Mucosa of descending colon (tissue), 3 donors: ENCODE data around the gene LYPD6B. TPM values are rescaled to one million over a fixed set of nuclear protein-coding genes. Genes with fewer than 3 reads are reported as not detected.

Experiments used
- ATAC-seq: fragments of 200-7000 bp; cut with Tn5 transposase; one replicate; pipeline ENCODE4 v1.9.1; 2020; ENCODE audit warnings: mild to moderate bottlenecking, moderate library complexity
- DNase-seq, 3 donors: peaks; one replicate each; pipeline ENCODE4 v3.0.0-alpha.2; 2020
- H3K36me3 ChIP-seq: fragments of 200-600 bp; one replicate; pipeline ENCODE4 v1.8.0; 2021; ENCODE audit warnings: low read depth, mild to moderate bottlenecking
- H3K4me1 ChIP-seq: fragments of 200-600 bp; one replicate; pipeline ENCODE4 v1.8.0; 2021; ENCODE audit warnings: low read depth, mild to moderate bottlenecking
- H3K4me3 ChIP-seq: fragments of 200-600 bp; one replicate; pipeline ENCODE4 v1.8.0; 2021; ENCODE audit warnings: mild to moderate bottlenecking
- H3K9me3 ChIP-seq: fragments of 200-600 bp; one replicate; pipeline ENCODE4 v1.8.0; 2021; ENCODE audit warnings: mild to moderate bottlenecking
- intact Hi-C, 2 donors: fragments of 100-400 bp; cut with DNase I in 1 of 2; cut with micrococcal nuclease in 1 of 2; formaldehyde crosslinking; loops; one replicate each; pipeline versions ENCODE4 v1.11.0 to v1.11.1; 2022; cut with DNase I, micrococcal nuclease
- total RNA-seq, 3 donors: library from RNA; stranded (reverse); fragmentation: NEBNext Ultra II Directional in 2 of 3; extraction: Animal tissue kit (Norgen Biotek cat#: 25700) in 2 of 3; gene quantifications; one replicate each; pipeline versions ENCODE4 v1.2.1 to v1.2.4, GENCODE V29; 2021 to 2023
- TF ChIP-seq, protein P1 (sequence below): fragments of 200-600 bp; IDR thresholded peaks from one replicate; pipeline ENCODE4 v1.8.0; 2022; ENCODE audit warnings: antibody characterized with exemption, mild to moderate bottlenecking
- donor health status: DM: no; HTN: no; CAD: no; lungs with moderate emphysema.
- donor health status: DM: no; HTN: no; CAD: no.
- donor health status: DM: no; HTN: yes; CAD: no.

The LYPD6B gene
- total RNA-seq, 3 donors from 2014 or later: 0.28 to 1.7 (median 1.1) TPM

DNA sequence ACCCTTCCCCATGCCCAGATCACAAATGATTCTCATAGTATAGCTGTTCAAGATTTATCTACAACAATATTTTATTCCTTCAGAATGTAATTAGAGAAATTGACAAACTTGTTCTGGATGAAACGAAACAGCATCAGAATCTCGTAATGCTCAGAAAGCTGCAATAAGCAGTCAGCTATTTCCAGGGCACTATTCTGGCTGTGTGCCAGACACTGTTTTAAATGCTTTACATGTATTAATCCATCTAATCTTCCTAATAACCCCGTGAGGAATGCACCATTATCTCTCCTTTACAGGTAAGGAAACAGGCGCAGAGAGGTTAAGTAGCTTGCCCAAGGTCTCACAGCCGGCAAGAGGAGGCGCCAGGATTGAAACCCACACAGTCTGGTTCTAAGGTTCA lies 10.1 kb upstream of the LYPD6B start:
- Histone ChIP-seq H3K4me1 (no peaks in the 10 kb centered on the region), H3K9me3 (no peaks in the 10 kb centered on the region), H3K36me3 (no peaks in the 10 kb centered on the region), H3K4me3 (no peak overlapping the region)
- ATAC-seq (no peak), DNase-seq (no peak)
- intact Hi-C loops: no loop called here
- TF ChIP-seq, protein P1, sequence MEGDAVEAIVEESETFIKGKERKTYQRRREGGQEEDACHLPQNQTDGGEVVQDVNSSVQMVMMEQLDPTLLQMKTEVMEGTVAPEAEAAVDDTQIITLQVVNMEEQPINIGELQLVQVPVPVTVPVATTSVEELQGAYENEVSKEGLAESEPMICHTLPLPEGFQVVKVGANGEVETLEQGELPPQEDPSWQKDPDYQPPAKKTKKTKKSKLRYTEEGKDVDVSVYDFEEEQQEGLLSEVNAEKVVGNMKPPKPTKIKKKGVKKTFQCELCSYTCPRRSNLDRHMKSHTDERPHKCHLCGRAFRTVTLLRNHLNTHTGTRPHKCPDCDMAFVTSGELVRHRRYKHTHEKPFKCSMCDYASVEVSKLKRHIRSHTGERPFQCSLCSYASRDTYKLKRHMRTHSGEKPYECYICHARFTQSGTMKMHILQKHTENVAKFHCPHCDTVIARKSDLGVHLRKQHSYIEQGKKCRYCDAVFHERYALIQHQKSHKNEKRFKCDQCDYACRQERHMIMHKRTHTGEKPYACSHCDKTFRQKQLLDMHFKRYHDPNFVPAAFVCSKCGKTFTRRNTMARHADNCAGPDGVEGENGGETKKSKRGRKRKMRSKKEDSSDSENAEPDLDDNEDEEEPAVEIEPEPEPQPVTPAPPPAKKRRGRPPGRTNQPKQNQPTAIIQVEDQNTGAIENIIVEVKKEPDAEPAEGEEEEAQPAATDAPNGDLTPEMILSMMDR: no peak

DNA sequence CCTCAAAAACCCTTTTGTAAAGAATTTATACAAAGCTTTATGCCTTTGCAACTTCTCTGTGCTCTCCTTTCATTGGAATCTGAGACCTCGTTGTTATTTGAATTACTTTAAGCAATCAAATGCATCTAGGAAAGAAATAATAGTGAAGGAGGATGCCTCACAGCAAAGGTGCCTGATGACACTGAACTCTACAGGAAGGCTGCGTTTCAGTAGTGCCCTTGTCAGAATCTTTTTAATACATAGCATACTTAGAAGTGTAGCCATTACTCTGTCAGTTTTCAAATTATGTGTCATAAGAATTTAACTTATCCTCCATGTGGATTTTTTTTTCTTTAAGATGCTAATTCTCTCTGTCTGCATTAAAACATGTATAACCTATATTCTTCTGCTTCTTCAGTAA lies 9.6 kb upstream of the LYPD6B start:
- Histone ChIP-seq H3K4me1 (no peaks in the 10 kb centered on the region), H3K36me3 (no peaks in the 10 kb centered on the region), H3K4me3 (no peak overlapping the region), H3K9me3 (no peaks in the 10 kb centered on the region)
- ATAC-seq: no peak
- no peak for DNase-seq
- TF ChIP-seq, protein P1: no peak
- intact Hi-C loops: no loop called here

DNA sequence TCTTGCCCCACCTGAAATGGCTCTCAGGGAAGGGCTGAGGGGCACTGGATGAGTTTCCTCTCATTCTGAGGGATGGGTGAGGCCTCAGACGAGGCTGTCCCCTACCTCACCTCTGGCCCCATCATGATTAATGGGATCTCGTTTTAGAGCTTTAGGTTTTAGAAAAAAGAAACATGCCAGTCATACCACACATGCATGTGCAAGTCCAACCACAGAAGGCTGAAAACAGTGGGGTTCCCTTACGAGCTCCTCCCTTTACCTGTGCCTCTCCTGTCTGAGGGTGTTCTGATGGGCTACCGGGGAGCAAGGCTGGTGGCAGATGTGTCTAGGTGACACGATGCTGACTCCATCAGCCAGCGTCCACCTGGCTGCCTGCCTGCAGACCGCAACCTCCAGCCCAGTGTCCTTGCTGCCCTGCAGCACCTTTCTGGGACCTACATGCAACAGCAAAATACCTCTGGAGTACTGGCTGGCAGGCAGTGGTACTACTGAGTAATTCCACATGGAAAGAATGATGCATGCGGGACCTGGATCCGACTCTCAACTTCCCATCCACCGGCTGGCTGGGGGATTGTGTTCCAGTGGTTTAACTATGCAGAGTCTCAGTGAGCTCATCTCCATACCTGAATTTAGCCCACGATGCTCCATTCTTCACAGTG lies 9.1 kb upstream of the LYPD6B start:
- no peaks in the 10 kb centered on the region for H3K36me3 ChIP-seq
- intact Hi-C loops: no loop called here
- H3K4me3 ChIP-seq: no peak overlapping the region
- TF ChIP-seq, protein P1: no peak
- H3K9me3 ChIP-seq: no peaks in the 10 kb centered on the region
- DNase-seq (no peak), ATAC-seq (no peak)
- no peaks in the 10 kb centered on the region for H3K4me1 ChIP-seq

DNA sequence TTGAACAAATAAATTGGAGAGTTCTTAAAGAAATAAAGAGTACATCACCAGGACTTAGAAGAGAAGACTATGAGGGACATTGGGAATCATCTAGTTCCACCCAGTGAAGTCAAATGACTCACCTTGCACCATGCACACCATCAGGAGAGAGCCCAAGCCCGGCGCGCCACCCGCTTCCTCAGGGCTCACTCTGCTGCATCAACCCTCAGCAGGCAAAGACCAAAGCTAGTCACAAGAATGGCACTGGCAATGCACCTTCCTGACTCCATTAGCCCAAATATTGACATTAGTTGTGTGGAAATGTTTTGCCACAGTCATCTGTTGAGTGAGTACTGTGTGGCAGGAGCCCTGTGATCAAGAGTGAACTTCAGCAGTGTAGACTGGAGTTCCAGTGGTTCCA lies 7.1 kb upstream of the LYPD6B start:
- no peak for ATAC-seq
- TF ChIP-seq, protein P1: no peak
- no peaks in the 10 kb centered on the region for H3K36me3 ChIP-seq
- H3K4me1 ChIP-seq: no peaks in the 10 kb centered on the region
- H3K9me3 ChIP-seq: no peaks in the 10 kb centered on the region
- no peak for DNase-seq
- no peak overlapping the region for H3K4me3 ChIP-seq
- intact Hi-C loops: no loop called here

DNA sequence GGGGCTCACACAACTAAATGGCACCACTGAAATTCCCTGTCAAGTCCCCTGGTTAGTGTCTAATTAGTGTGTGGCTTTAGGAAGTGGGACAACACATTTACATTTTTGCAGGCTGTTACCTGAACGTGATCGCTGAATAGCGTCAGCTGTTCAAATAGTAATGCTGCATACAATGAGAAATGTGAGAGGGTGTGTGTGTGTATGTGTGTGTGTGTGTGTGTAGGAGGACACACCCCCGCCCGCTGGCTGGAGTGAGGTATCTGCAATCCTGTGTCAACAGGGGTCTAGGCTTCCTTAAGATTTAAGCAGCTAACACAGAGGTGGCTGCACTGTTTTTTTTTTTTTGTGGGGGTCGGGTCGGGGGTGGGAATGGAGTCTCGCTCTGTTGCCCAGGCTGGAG lies 4.8 kb upstream of the LYPD6B start:
- ATAC-seq (peak; percentile 67), DNase-seq (peak in 1 of 3 donors; percentile 74)
- Histone ChIP-seq H3K36me3 (no peaks in the 10 kb centered on the region), H3K4me3 (no peak overlapping the region), H3K4me1 (no peaks in the 10 kb centered on the region), H3K9me3 (no peaks in the 10 kb centered on the region)
- TF ChIP-seq, protein P1: no peak
- intact Hi-C loops: no loop called here

DNA sequence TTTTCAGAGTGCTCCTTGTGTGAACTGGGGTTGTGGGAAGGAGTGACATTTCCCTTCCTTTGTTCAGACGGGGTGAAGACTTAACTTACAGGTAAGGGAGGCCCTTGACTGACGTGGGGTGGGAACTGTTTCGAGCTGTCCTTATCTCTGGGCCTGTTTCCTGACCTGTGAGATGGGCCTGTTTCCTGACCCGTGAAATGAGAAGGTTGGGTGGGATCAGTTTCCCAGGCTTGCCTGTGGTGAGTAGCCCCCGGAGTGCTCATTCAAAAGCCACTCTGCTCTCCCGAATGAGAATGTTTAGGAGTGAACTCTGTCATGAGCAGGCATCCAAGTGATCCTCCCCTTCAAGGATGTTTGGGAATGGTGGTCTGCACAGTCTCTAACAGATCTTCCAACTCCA lies 4.1 kb upstream of the LYPD6B start:
- intact Hi-C loops: no loop called here
- TF ChIP-seq, protein P1: no peak
- ATAC-seq (no peak), DNase-seq (no peak)
- H3K9me3 ChIP-seq: no peaks in the 10 kb centered on the region
- H3K36me3 ChIP-seq: no peaks in the 10 kb centered on the region
- H3K4me3 ChIP-seq: no peak overlapping the region
- peaks cover 4% of the 10 kb centered on the region for H3K4me1 ChIP-seq
